HT-29 (cell line): Measurements from ENCODE around the gene MED12L. TPM values are rescaled to one million over a fixed set of nuclear protein-coding genes. Genes with fewer than 3 reads are reported as not detected.
"Not testable (repeated sequence)": the region's sequence is repeated elsewhere in the genome, so short reads cannot be mapped to it uniquely, and the experiment has no call there.

Source experiments
- DNase-seq: peaks from one replicate; pipeline ENCODE4 v3.0.0-alpha.2; 2015; ENCODE audit warnings: low spot score
- total RNA-seq: library from RNA; depleted of rRNA; stranded (reverse); fragments of >200 nt; shearing (Covaris generic); gene quantifications from 2 replicates; pipeline ENCODE4 v1.2.3, GENCODE V29; 2014

Gene MED12L
- total RNA-seq, 1 experiment from 2014 or later, result not detected

DNA sequence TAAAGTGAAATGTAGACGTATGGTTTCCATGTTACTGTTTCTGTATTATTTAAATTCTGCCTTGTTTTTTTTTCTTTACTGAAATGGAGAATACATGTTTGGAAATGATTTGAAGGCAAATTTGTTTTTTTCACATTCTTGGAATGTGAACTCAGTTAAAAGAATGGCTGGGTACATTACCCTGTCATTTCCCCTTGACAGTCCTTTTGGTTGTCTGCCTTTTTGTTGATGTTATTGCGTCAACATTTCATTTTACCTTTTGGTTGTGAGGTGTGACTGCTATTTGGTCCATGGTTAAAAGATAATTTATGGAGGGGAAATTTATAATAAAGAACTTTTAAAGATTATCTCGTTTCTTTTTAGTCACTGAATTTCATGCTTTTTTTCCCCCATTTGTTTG lies 120.7 kb downstream of the MED12L start:
- no peak for DNase-seq

DNA sequence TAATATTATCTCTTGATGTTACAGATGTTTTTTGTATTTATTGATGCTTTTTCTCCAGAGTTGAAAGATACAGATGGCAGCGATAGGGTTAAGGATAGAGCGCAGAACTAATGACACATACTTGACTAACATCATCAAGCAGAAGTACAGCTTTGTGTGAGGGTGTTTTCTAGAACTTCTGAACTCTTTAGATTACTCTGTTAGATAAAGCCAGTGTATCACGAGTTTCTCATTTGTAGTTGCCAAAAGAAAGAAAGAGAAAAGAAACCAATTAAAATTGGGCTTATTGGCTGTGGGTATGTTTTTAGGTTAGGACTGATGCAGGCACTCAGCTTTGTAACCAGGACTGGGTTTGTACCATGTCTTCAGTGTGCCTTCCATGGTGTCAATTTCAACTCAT lies 124.2 kb downstream of the MED12L start:
- no peak for DNase-seq

DNA sequence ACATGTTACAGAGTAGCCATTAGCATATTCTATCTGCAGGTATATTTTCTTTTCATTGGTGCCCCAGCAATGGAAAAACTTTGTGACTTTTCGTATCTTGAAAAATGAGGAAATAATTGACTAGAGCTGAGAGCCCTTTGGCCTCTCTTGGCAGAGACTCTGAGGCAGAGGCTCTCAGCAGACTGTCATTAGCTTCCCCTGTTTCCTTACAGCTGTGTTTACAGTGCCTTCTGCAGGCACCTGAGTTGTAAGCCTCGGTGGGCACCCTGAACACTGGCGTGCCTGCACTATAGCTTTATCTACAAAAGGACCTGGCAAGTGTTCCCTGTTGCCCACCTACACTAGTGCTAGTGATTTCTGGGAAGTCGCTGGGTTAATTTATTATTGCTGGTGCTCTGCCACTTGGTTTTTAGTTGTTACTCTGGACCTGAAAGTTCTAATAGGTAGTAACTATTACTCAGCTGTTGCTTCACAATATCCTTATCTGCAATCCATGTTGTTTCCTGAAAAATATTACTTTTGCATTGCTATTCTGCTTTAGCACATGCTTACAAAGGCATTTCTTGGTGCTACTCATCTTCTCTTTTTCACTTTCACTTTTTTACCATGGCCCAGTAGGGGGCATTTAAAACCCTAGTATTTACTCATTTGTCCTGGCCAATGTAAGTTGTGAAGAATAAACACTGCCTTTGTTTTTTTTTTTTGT lies 125.4 kb downstream of the MED12L start:
- peak; percentile 17 for DNase-seq

DNA sequence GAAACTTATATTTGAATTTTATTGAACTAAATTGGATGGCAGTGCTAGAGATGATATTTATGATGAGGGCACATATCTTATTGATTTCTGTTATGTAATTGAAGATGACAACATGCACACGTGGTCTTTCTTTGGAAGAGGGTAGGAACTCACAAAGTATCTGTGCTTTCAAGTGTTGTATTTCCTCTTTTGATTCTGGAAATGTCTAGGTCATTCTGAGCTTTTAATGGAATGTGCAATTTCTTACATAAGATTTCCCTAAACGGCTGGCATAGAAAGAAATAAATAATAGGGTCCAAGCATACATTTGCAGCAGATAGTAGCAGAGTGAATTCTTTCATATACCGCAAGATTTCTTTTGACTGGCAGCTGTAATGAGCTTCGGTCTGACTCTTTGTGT lies 127.7 kb downstream of the MED12L start:
- no peak for DNase-seq

DNA sequence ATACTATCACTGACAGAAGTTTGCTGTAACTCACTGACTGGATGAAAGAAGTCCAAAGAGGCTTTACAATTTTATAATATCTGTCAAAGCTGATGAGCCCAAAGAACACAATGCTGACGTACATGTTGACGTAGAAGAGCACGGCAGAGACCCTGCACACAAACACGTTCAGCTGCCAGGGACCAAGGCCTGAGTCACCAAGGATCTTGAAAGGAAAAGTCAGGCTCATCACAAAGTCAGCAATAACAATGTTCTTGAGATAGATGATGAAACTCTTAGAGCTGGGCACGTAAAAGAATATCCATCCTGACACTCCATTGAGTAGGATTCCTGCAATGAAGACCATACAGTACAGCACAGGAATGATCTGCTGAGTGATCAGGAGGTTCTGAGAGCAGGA lies 128.4 kb downstream of the MED12L start:
- DNase-seq, result no peak

DNA sequence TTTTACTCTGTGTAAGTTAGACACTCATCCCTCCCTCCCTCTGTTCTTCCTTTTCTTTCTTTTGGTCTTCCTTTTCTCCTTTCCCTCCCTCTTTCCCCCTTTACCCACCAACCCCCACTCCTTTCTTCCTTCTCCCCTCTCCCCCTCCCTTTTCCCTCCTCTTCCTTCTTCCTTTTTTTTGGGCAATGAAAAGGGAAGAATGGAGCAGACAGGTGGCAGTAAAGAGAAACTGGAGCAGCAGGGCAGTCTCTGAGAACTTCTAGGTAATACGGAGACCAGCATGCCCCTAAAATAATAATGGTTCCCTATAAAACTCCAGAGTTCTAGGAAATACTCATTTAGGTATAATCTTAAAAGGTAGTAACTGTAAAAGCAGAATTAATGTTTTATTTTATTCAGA lies 129.0 kb downstream of the MED12L start:
- DNase-seq, result no peak

DNA sequence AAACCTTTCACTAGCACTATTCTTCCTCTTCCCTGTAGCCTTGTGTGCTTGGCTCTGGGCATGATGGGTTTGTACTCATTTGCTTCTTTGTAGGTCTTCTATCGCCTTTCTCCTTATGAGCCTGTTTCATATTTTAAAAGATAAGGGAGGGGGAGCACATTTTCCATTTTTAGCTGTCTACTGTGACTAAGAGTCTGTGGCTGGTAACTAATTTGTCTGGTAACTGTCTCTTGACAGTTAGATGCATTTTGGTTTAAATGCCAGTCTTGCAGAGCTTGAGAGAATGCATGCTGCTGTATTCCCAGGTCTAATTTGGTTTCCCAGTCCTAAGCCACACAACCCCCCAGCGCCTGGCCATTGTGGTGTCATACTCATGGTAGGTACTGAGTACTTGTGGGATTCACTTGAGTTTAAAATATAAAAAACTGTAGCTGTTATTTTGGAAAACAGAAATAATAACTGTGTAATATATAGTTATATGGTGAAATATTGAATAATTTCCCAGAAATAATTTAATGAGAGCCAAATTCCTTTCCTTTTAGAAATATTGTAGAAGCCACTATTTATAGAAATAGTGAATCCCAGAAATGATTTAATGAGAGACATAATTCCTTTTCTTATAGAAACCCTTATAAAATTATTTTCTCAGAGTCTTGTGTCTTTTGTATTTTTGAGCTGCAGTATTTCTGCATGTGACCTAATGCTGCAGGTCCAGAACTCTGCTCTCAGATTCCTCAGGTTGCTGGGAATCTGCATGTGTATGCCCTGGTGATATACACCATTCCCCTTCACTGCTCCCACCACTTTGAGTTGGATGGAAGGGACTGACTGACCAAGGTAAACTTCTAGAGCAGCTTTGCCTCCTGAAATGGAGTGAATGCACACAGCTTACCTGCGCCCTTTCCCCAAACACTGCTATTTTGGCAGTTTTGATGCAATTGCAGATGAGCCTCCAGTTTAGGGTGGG lies 131.5 kb downstream of the MED12L start:
- DNase-seq, result no peak

DNA sequence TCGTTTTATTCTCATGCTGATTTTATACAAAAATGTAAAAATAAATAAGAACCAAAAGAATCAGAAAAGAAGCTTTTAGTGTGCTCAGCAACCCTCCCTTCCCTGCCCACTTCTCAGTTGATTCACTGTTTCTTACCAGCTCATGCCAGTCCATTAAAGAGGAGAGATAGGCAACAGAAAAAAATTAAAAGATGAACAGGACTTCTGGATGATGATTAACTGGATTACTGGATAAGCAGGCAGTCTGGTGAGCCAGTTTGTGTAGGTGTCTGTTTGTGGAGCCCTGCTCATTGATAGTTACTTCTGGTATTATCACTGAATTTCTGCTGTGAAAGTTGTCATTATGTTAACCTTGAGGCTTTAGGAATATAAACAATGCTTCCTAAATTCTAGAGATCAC lies 132.7 kb downstream of the MED12L start:
- DNase-seq, result no peak

DNA sequence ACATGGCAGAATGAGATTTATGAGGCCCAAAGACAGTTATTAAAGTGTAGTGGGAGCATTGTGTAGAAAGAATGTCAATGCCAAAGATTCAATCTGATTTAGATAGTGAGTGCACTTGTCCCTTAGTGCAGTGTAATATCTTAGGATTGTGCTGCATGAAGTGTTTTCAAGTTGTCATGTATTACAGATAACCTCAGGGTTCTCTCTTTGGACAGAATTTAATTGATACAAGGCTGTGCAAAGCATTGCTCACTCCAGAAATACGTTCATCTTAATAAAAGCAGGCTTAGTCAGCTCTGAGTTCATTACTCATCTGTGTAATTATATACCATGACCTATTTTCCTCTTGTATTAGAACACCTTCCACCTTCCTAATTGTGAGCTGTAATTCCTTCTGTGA lies 133.6 kb downstream of the MED12L start:
- DNase-seq, result no peak

DNA sequence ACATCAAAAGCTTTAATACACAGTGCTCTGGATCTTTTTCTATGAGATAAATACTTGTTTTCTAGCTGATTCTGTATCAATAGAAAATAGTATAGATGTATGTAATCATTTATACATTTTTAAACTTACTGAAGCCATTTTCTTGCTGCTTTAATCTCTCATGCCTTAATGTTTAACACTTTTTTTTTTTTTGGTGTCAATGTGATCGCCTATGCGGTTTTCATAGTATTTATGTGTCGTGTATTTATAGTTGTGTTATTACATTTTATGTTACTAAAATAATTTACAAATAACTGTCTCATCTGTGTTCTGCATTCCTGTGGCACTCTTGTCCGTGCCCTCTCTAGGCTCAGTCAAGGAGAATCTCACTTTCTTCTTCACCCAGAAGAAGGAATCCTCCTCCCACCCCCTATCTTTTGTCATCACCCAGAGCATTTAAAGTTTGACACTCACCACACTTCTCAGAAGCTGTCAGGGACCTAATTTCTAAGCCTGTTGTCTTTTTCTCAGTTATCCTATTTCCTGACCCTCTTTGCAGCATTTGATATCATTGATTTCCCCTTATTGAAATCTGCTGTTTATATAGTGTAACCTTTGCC lies 138.9 kb downstream of the MED12L start:
- DNase-seq, result no peak

DNA sequence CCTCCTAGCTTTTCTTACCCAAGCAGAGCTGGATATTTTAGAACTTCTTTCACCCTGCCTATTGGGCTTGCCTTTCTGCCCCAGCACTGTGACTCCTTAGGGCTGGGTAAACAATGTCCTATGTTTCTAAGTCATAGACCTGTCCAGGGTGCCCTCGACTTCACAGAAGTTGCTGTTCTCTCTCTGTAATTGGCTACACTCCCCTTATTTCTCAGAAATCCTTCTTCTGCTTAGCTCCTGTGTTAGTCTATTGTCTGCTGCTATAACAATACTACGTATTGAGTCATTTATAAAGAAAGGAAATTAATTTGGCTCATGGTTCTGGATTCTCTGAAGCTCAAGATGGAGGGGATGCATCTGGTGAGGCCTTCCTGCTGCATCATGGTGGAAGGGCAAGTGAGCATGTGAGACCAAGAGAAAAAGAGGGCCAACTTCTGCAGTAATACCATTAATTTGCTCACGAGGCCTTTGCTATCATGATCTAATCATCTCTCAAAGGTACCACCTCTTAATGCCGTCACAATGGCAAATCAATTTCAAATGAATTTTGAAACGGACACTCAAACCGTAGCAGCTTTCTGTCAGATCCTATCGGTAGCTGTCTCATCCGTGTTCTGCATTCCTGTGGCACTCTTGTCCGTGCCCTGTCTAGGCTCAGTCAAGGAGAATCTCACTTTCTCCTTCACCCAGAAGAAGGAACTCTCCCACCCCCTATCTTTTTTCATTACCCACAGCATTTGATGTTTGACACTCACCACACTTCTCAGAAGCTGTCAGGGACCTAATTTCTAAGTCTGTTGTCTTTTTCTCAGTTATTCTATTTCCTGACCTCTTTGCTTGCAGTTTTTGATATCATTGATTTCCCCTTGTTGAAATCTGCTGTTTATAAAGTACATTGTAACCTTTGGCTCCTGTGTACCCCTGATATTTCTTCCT lies 139.8 kb downstream of the MED12L start:
- no peak for DNase-seq

DNA sequence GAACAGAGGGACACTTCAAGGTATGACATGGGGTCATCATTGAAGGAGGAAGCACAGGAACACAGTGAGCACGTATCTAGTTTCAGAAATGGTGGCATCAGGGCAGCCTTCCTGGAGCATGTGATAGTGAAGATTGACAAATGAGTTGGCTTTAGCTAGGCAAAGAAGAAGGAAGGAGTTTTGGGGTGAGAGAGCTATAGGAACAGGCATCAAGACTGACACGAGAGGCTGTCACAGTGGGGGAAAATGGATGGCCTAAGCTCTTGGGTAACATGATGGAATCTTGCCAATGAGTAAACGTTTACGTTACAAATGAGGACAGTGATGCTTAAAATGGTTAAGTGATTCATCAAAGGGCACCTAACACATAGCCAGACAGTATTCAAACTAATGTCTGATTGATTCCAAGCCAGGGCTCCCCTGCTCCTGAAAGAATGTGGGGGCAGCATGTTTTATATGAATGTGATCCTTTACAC lies 140.7 kb downstream of the MED12L start:
- no peak for DNase-seq

DNA sequence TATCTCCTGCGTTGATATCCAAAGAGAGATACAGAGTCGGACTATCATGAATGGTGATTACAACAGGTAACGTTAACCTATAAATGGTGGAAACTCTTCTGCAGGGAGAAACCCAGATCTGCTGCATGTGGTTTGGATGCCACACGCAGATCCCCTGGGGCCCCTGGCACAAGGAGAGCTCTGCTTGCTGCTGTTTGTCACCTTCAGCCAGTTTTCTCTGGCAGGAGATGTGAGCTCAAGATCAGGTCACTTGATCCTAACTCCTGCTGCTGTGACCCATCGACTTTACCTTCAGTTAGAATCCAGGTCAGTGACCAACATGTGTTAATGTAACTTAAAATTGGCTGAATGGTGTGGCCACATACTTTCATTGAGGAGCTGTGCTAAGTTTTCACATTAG lies 141.4 kb downstream of the MED12L start:
- DNase-seq, result no peak

DNA sequence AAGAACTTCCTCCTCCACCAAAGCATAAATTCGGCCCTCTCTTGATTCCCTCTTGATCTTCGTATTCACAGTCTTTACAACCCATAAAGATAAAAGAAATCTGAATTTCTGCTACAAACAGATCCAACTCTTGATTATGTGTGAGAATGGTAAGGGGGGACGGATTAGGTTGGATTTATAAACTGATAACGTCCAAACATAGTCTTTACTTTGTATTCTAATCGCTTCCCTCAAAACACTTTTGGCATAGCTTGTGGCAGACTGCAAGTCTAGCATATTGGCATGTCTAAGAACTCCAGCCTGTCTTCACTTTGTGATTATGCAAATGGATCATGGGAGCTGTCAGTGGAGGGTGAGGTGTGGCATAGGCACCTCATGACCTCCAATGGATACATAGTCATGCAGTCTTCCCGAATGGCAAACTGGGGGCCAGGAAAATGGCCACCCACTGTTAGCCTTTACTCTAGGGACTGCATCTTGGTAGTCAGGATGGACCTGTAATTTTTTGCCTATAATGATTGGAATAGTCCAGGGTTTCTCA lies 141.9 kb downstream of the MED12L start:
- no peak for DNase-seq

DNA sequence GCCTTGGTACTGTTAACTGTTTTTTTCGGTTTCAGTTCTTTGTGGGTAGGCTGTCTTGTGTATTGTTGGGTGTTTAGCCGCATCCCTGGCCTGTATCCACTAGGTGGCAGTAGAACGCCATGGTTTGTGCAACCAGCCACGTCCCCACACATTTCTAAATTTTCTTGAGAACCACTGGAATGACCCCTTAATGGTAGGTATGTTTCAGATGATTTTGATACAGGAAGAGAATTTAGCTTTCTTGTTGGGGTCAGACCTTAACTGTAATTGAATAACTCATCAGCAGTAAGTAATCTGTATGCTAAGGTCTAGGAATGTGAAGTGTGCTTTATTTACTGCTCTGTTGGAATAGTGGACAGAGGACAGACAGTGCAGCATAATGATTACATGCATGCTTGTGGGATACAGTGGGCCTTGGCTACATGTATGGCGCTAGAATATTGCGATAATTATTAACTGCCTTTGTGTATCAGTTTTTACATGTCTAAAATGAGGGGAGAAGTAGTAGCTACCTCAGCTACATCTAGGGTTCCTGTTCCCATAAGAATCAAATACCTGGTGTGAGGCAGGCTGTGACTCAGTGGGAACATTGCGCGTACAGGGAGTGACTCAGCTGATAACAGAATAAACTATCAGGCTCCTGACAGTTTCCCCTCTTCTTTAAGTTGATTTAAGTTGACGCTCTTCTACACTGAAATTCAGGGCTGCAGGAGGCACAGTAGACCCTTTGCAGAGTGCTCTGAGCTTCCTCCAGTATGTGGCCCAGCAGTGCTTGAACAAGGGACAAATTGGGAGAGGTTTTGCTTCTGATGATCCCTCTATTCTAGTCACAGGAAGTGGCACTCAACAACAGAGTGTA lies 142.6 kb downstream of the MED12L start:
- peak; percentile 92 for DNase-seq

DNA sequence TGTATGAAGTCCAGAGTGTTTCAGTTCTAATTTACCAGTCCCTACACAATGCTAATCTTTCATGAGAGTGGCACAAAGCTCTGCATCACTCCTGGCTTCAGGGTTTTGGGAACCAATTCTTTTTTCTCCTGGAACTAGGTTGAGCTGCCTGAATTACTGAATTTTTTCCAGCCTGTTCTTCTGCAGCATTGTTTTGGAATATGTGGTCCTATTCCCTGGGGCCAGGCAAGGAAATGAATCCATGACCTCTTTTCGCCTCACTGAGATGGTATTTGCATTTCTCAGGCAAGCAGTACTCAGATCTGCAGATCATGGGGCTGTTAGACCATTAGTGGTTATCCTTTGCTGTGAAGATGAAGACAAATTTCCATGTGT lies 143.2 kb downstream of the MED12L start:
- DNase-seq, result no peak

DNA sequence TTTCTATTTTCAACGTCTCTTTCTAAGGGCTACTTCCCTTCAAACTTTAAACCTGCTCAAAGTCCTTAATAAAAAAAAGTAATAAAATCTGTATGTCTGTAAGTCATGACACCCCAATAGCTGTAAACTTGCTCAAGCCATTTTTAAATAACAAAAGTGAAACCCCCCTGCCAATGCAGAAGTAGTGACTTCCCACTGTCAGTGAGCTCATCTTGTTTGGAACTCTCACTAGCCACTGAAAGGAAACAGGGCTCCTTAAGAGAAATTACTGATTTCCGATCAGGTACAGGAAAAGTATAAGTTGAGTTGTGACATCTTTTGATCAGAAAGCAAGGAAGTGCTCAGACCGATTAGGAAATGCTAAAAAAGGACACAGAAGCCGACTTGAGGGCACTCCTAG lies 145.2 kb downstream of the MED12L start:
- DNase-seq, result no peak

DNA sequence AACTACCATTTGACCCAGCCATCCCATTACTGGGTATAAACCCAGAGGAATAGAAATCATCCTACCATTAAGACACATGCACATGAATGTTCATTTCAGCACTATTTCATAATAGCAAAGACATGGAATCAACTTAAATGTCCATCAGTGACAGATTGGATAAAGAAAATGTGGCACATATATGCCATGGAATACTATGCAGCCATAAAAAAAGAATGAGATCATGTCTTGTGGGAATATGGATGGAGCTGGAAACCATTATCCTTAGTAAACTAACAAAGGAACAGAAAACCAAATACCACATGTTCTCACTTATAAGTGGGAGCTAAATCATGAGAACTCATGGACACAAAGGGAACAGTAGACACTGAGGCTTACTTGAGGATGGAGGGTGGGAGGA lies 146.9 kb downstream of the MED12L start:
- not testable (repeated sequence) for DNase-seq

DNA sequence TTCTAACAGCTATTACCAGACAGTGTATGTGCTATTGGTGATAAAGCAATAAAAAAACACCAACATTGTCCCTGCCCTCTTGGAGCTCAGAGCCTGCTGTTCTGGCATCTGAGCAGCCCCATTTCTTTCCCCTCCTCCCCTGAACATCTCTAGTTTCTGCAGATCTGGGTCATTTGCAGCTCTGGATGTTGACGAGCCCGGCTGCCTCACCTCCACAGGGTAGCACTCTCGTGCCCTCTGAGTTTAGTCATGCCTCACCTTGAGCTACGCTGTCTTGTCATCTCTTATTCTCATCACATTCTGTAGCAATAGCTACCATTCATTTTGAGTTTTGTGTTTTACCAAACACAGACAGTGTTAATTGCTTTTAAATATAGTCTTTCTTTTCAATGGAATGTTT lies 147.5 kb downstream of the MED12L start:
- no peak for DNase-seq

DNA sequence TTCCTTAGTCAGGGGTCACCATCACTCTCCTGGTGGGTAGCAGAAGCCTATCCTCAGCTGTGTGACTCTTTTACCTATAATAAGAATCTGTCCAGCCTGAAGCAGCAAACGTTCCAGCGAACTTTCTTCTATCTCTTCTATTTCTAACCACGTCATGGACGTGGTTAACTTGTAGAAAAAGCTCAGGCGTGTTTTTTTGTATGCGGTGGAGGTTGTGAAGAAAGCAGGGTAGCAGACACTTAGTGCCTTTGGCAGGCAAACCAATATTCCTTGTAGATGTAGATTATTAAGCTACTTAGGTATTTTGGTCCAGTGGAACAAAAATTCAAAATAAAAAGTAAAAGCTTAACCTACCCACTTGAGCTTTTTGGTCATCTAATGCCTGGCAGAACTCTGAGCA lies 149.4 kb downstream of the MED12L start:
- no peak for DNase-seq
